Lower leg skin (tissue), 3 donors: ENCODE data around the gene ABCB1.

ENCODE experiments used
- CTCF ChIP-seq, 3 donors: fragments of 450-650 bp; IDR thresholded peaks; one replicate each; pipeline ENCODE4 v1.5.1; 2016; ENCODE audit warnings: antibody characterized with exemption in 3 of 3, mild to moderate bottlenecking in 3 of 3, moderate library complexity in 2 of 3
- POLR2A ChIP-seq, 2 donors: fragments of 450-650 bp; IDR thresholded peaks; one replicate each; pipeline ENCODE4 v1.6.1; 2016 to 2017; ENCODE audit warnings: antibody characterized with exemption in 2 of 2, mild to moderate bottlenecking in 1 of 2, moderate library complexity in 1 of 2

GRCh38 chr7:87538052-87538451, 62.6 kb downstream of the ABCB1 start:
- TF ChIP-seq CTCF (IDR thresholded peaks at IDR 0.05) = no peak
- no peak for TF ChIP-seq POLR2A (IDR thresholded peaks at IDR 0.05)
